Measurements from ENCODE around the gene CHD9.

DNA sequence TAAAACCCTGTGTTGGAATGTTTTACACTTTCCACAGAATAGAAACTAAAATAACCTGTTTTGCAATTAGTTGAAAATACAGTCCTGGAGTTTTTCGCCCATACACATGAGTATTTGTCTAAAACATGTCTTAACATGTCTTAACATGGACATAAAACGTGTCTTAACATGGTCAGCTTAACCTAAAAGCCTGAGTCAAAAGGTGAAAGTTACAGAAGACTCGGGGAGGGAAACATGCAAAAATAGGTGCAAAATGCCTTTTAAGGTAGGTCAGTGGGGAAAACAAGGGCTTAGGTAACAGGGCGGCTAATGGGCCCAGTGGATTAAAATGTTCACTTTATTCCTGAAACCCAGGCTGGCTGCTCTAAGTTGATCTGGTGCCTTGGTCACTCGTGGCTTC, 323.3 kb downstream of the CHD9 start:
- no peak for TF ChIP-seq EZH2 (IDR thresholded peaks at IDR 0.05; ENCODE audit: insufficient read depth, low read length)
- TF ChIP-seq, protein P1, sequence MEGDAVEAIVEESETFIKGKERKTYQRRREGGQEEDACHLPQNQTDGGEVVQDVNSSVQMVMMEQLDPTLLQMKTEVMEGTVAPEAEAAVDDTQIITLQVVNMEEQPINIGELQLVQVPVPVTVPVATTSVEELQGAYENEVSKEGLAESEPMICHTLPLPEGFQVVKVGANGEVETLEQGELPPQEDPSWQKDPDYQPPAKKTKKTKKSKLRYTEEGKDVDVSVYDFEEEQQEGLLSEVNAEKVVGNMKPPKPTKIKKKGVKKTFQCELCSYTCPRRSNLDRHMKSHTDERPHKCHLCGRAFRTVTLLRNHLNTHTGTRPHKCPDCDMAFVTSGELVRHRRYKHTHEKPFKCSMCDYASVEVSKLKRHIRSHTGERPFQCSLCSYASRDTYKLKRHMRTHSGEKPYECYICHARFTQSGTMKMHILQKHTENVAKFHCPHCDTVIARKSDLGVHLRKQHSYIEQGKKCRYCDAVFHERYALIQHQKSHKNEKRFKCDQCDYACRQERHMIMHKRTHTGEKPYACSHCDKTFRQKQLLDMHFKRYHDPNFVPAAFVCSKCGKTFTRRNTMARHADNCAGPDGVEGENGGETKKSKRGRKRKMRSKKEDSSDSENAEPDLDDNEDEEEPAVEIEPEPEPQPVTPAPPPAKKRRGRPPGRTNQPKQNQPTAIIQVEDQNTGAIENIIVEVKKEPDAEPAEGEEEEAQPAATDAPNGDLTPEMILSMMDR (IDR thresholded peaks at IDR 0.05; ENCODE audit: insufficient read depth, low read depth, low read length), result no peak

Measured in astrocyte (in vitro differentiated cells and primary cell).